Uterus (tissue), 4 donors: ENCODE results near the gene GSTT2. TPM values are rescaled to one million over a fixed set of nuclear protein-coding genes. Genes with fewer than 3 reads are reported as not detected.
A peak's percentile ranks its signal among the peaks of the same experiment; 100 is the strongest.
"Not testable (repeated sequence)": the region's sequence is repeated elsewhere in the genome, so short reads cannot be mapped to it uniquely, and the experiment has no call there.

Source experiments
- DNase-seq, 2 donors: peaks; one replicate each; pipeline ENCODE4 v3.0.0-alpha.2; 2019 to 2020
- H3K27ac ChIP-seq, 2 donors: fragments of 200-600 bp; sonication (generic); 1 replicate in 1 of 2; 2 replicates in 1 of 2; pipeline ENCODE4 v1.5.1; 2016 to 2018
- H3K27me3 ChIP-seq, 2 donors: fragments of 200-600 bp; sonication (generic); one replicate each; pipeline ENCODE4 v1.5.1; 2018 to 2019; ENCODE audit warnings: control low read depth in 1 of 2
- H3K36me3 ChIP-seq, 2 donors: fragments of 200-600 bp; sonication (generic); one replicate each; pipeline ENCODE4 v1.5.1; 2019; ENCODE audit warnings: control low read depth in 1 of 2
- H3K4me1 ChIP-seq, 2 donors: fragments of 200-600 bp; sonication (generic); one replicate each; pipeline ENCODE4 v1.5.1; 2018 to 2019; ENCODE audit warnings: control low read depth in 1 of 2
- H3K4me3 ChIP-seq, 2 donors: fragments of 200-600 bp; sonication (generic); 1 replicate in 1 of 2; 2 replicates in 1 of 2; pipeline ENCODE4 v1.5.1; 2018 to 2019; ENCODE audit warnings: mild to moderate bottlenecking in 1 of 2
- H3K9me3 ChIP-seq, 2 donors: fragments of 200-600 bp; sonication (generic); one replicate each; pipeline ENCODE4 v1.5.1; 2019; ENCODE audit warnings: control low read depth in 1 of 2
- CTCF ChIP-seq, 4 experiments: fragments of 200-600 bp in 2 of 4; fragments of 450-650 bp in 2 of 4; sonication (generic) in 2 of 4; IDR thresholded peaks; one replicate each; pipeline ENCODE4 v1.5.1; 2016 to 2019; ENCODE audit warnings: antibody characterized with exemption in 4 of 4, mild to moderate bottlenecking in 2 of 4, moderate library complexity in 1 of 4
- POLR2A ChIP-seq, 2 donors: fragments of 450-650 bp; IDR thresholded peaks; one replicate each; pipeline ENCODE4 v1.6.1; 2016; ENCODE audit warnings: antibody characterized with exemption in 2 of 2, mild to moderate bottlenecking in 1 of 2, moderate library complexity in 1 of 2
- intact Hi-C: fragments of 100-400 bp; cut with DNase I; formaldehyde crosslinking; loops from one replicate; pipeline ENCODE4 v1.15.1; 2023; ENCODE audit warnings: low total_unique reads
- total RNA-seq, 4 donors: library from RNA; depleted of rRNA in 3 of 4; stranded (reverse); fragments of >200 nt in 3 of 4; gene quantifications; one replicate each; pipeline versions ENCODE4 v1.1.0 to v1.2.4, GENCODE V29; 2014 to 2023
- donor health status: DM: yes; HTN: yes; CAD: no.

GSTT2 gene
- total RNA-seq, 4 donors from 2014 or later: not detected

GRCh38 chr22:23955886-23956285 lies 24.0 kb upstream of the GSTT2 start:
- DNase-seq, H3K4me1 ChIP-seq, H3K4me3 ChIP-seq, intact Hi-C loops, H3K27ac ChIP-seq, H3K36me3 ChIP-seq, H3K27me3 ChIP-seq, H3K9me3 ChIP-seq: not testable (repeated sequence)

GRCh38 chr22:23956301-23956900 lies 23.5 kb upstream of the GSTT2 start:
- H3K4me3 ChIP-seq, intact Hi-C loops, H3K4me1 ChIP-seq, H3K9me3 ChIP-seq, H3K36me3 ChIP-seq, H3K27ac ChIP-seq, H3K27me3 ChIP-seq: not testable (repeated sequence)
- peak; percentile 76 to 96 (median 88) for TF ChIP-seq CTCF (IDR thresholded peaks at IDR 0.05)
- peak; percentile 76 to 84 for DNase-seq

DNA sequence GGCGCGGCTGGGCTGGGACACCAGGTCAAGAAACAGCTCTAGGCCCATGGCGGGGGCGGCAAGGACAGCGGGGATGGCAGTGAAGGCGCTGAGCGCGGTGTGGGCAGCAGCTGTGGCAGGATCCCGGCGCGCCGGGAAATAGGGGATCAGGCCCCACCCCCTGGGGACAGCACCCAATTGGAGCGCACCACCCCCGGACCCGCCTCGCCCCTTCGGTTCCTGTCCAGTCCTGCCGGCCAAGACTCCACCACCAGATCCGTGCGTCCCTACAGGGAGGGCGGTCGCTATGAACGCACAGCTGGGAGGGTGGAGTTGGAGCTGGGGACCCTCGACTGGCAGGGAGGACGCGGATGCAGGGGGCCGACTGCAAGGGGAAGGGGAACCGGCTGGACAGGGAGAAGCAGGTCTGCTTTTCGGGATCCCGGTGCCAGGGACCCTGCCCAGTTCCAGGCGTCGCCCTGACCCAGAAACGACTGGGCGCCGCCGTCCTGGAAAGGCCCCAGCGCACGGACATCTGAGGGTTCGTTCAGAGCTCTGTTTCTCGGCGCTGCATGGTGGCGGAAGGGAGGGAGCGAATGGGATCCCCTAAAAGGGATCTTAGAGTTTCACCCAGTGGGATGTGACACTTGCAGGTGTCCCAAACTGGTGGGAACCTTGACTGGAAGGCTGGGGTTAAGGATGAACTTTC lies 18.7 kb upstream of the GSTT2 start, which contains the start of gene GSTT2B:
Gene GSTT2B (minus strand): TSS at position 112 of the 688 bp plus-strand sequence. CDS start 64 bp downstream, at position 48.
- H3K4me3 ChIP-seq, H3K27ac ChIP-seq, H3K36me3 ChIP-seq, DNase-seq, H3K27me3 ChIP-seq, H3K4me1 ChIP-seq, intact Hi-C loops, H3K9me3 ChIP-seq: not testable (repeated sequence)

DNA sequence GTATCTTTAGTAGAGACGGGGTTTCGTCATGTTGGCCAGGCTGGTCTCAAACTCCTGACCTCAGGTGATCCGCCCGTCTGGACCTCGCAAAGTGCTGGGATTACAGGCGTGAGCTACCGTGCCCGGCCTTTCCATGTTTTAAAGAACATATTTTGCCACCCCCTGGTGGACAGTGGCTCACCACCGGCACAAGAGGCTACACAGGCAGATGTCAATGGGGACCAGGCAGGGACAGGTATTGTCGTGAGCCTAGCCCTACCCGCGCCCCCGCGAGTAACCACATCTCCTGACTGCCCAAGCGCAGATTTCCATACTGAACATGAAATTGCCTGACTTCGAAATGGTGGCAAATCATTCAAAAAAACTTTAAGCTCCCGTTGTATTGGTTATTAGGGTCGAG lies 13.8 kb upstream of the GSTT2 start:
- intact Hi-C loops, H3K9me3 ChIP-seq, H3K4me3 ChIP-seq, H3K27me3 ChIP-seq, H3K4me1 ChIP-seq, DNase-seq, H3K27ac ChIP-seq, H3K36me3 ChIP-seq: not testable (repeated sequence)

DNA sequence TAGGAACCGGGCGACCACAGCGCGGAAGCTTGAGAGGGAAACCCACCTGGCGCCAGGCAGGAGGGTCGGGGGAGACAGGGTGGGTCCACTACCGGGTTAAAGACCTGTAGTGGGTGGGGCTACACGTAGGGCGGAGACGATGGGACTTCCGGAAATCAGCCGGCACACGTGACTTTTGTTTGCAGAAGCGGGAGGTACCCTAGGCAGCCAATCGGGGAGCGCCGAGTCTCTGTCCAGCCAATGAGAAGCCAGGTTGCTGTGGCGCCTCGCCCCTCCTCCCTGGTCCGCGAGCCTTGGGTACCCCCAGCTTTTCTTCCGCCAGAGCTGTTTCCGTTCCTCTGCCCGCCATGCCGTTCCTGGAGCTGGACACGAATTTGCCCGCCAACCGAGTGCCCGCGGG lies 13.4 kb upstream of the GSTT2 start, which contains the start of gene DDTL:
Gene DDTL (plus strand): TSS at position 321 of the 400 bp plus-strand sequence. CDS start 27 bp downstream, at position 348.
- H3K27ac ChIP-seq, H3K27me3 ChIP-seq, intact Hi-C loops, H3K36me3 ChIP-seq, H3K9me3 ChIP-seq, DNase-seq, H3K4me3 ChIP-seq, H3K4me1 ChIP-seq: not testable (repeated sequence)

DNA sequence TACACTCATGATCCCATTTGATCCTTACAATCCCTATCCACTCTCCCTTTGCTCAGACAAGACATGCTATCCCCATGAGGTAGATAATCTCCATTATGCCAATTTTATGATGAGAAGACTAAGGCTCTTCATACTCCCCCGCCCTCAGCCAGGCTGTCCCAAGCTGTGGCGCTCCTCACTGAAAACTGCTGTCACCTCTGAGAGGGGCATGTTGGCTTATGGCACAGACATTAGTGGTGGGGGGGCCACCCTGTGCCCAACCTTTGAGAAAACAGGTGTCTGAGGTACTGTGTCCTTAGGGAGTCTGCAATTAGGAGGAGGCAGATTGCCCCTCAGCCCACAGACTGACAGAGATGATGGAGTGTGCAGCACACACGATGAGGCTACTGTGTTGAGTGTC lies 10.9 kb upstream of the GSTT2 start:
- Histone ChIP-seq H3K4me3 (no peak overlapping the region), H3K9me3 (no peaks in the 10 kb centered on the region), H3K4me1 (no peaks in the 10 kb centered on the region), H3K27ac (no peak overlapping the region), H3K36me3 (no peaks in the 10 kb centered on the region), H3K27me3 (no peaks in the 10 kb centered on the region)
- intact Hi-C loops: no loop called here
- DNase-seq: no peak
- TF ChIP-seq CTCF (IDR thresholded peaks at IDR 0.05): no peak
- TF ChIP-seq POLR2A (IDR thresholded peaks at IDR 0.05): no peak

- no peaks in the 10 kb centered on the region for H3K27me3 ChIP-seq
- H3K36me3 ChIP-seq: no peaks in the 10 kb centered on the region
- H3K9me3 ChIP-seq: no peaks in the 10 kb centered on the region
- no peak for TF ChIP-seq POLR2A (IDR thresholded peaks at IDR 0.05)
- TF ChIP-seq CTCF (IDR thresholded peaks at IDR 0.05): no peak
- DNase-seq: no peak
- no peak overlapping the region for H3K27ac ChIP-seq
- no peaks in the 10 kb centered on the region for H3K4me1 ChIP-seq
- intact Hi-C loops: loop anchor here (5.0 kb wide), 1 partner anchor 43 kb away; no protein-coding TSS in a partner anchor
- H3K4me3 ChIP-seq: no peak overlapping the region
These were observed 9.7 kb upstream of the GSTT2 start for GRCh38 chr22:23970201-23970641.
